A172 (cell line): ENCODE results near the gene CAPN9. TPM values are rescaled to one million over a fixed set of nuclear protein-coding genes. Genes with fewer than 3 reads are reported as not detected.

Source experiments
- DNase-seq: peaks from one replicate; pipeline ENCODE4 v3.0.0-alpha.2; 2015; ENCODE audit warnings: low spot score
- total RNA-seq: library from RNA; depleted of rRNA; stranded (reverse); fragments of >200 nt; shearing (Covaris generic); gene quantifications from 2 replicates; pipeline ENCODE4 v1.2.3, GENCODE V29; 2014

CAPN9 gene
- total RNA-seq, 1 experiment from 2014 or later, result not detected

GRCh38 chr1:230768903-230769570 is 21.8 kb downstream of the CAPN9 start:
- DNase-seq, result no peak

- no peak for DNase-seq
These were observed 23.1 kb downstream of the CAPN9 start for GRCh38 chr1:230770317-230770716.

- DNase-seq, result no peak
These were observed 24.7 kb downstream of the CAPN9 start for GRCh38 chr1:230771773-230772354.

GRCh38 chr1:230772457-230773395 is 25.5 kb downstream of the CAPN9 start:
- DNase-seq, result peak; percentile 24

GRCh38 chr1:230773396-230774033 is 26.3 kb downstream of the CAPN9 start:
- DNase-seq, result no peak

GRCh38 chr1:230778916-230779590 is 31.9 kb downstream of the CAPN9 start:
- no peak for DNase-seq

GRCh38 chr1:230781131-230781530 is 33.9 kb downstream of the CAPN9 start:
- DNase-seq, result no peak

- DNase-seq, result no peak
These were observed 34.4 kb downstream of the CAPN9 start for GRCh38 chr1:230781594-230781993.

- no peak for DNase-seq
These were observed 37.0 kb downstream of the CAPN9 start for GRCh38 chr1:230784163-230784562.

GRCh38 chr1:230785636-230786384 is 38.6 kb downstream of the CAPN9 start:
- DNase-seq, result no peak

GRCh38 chr1:230786385-230786753 is 39.2 kb downstream of the CAPN9 start:
- DNase-seq, result no peak

- no peak for DNase-seq
These were observed 40.3 kb downstream of the CAPN9 start for GRCh38 chr1:230787471-230787870.

- no peak for DNase-seq
These were observed 41.5 kb downstream of the CAPN9 start for GRCh38 chr1:230788561-230789275.

GRCh38 chr1:230790026-230790425 is 42.8 kb downstream of the CAPN9 start:
- DNase-seq, result no peak

- no peak for DNase-seq
These were observed 44.9 kb downstream of the CAPN9 start for GRCh38 chr1:230791986-230792564.

GRCh38 chr1:230792691-230793462 is 45.7 kb downstream of the CAPN9 start:
- no peak for DNase-seq

- DNase-seq, result no peak
These were observed 46.2 kb downstream of the CAPN9 start for GRCh38 chr1:230793463-230793745.

GRCh38 chr1:230794431-230794830 is 47.2 kb downstream of the CAPN9 start:
- no peak for DNase-seq

- DNase-seq, result no peak
These were observed 47.9 kb downstream of the CAPN9 start for GRCh38 chr1:230794871-230795605.
